ENCODE results near the gene GAL3ST3. TPM values are rescaled to one million over a fixed set of nuclear protein-coding genes. Genes with fewer than 3 reads are reported as not detected.

The GAL3ST3 gene
- total and polyA plus RNA-seq, 2 of the 8 experiments (the other 6 are each of a cell fraction or from before 2014, with no cell fraction given): 21.1 to 21.4 TPM

- no peaks in the 10 kb centered on the region for H3K36me3 ChIP-seq (ENCODE audit: control insufficient read depth in 2 of 4, insufficient read depth in 4 of 4, low read length in 3 of 4)
- FAIRE-seq: no peak
- CTCF ChIA-PET (ENCODE audit: partially characterized antibody): interaction anchor here (1.1 to 1.6 kb wide), 5 partner anchors 13 to 142 kb away, joined by 3 to 6 read pairs (median 3); no protein-coding TSS in a partner anchor
- H4K5ac ChIP-seq (ENCODE audit: insufficient read length, low read depth, low read length): no peak within 1 kb of the TSS
- no peak within 1 kb of the TSS for H3K4ac ChIP-seq (replicated peaks; ENCODE audit: insufficient read length, low read depth, low read length)
- H2BK5ac ChIP-seq (ENCODE audit: low read depth, low read length): no peak within 1 kb of the TSS
- no peak within 1 kb of the TSS for H2AK5ac ChIP-seq (ENCODE audit: low read depth, low read length)
- H3K23me2 ChIP-seq (ENCODE audit: low read depth, low read length): no peaks in the 10 kb centered on the region
- H2BK12ac ChIP-seq (ENCODE audit: low read depth, low read length): 0 out of 2 replicates have a peak within 1 kb of the TSS, but pooled peaks have one; percentile 17
- no peak within 1 kb of the TSS for H3K9ac ChIP-seq (replicated peaks in 1 of 4; ENCODE audit: extremely low read depth in 1 of 4, low read depth in 3 of 4, low read length in 3 of 4)
- H3K27ac ChIP-seq (ENCODE audit: low read depth, low read length): no peak within 1 kb of the TSS
- no peak within 1 kb of the TSS for H3K4me2 ChIP-seq (ENCODE audit: insufficient read depth in 1 of 2, low read depth in 2 of 2, low read length in 2 of 2)
- H2BK15ac ChIP-seq (ENCODE audit: low read length): peak within 1 kb of the TSS; percentile 72; the same call in 1 of the 2 replicates
- H3K18ac ChIP-seq (ENCODE audit: extremely low read depth, low read length): no peak within 1 kb of the TSS
- H3K14ac ChIP-seq (ENCODE audit: insufficient read length): no peak within 1 kb of the TSS
- no peak within 1 kb of the TSS for H3K56ac ChIP-seq (replicated peaks; ENCODE audit: insufficient read length, low read depth, low read length)
- H3K4me3 ChIP-seq (ENCODE audit: extremely low read depth in 1 of 4, insufficient read depth in 2 of 4, low read depth in 3 of 4, low read length in 4 of 4): no peak within 1 kb of the TSS
- no peaks in the 10 kb centered on the region for H3K79me1 ChIP-seq (ENCODE audit: low read depth, low read length)
- H2BK120ac ChIP-seq (replicated peaks; ENCODE audit: low read depth, low read length): no peak within 1 kb of the TSS
- POLR2A ChIA-PET (ENCODE audit: partially characterized antibody): interaction anchor here (0.8 to 1.0 kb wide), 2 partner anchors 8 to 18 kb away, joined by 3 read pairs; no protein-coding TSS in a partner anchor
- no peak within 1 kb of the TSS for H2AFZ ChIP-seq (ENCODE audit: low read length)
- H4K20me1 ChIP-seq (replicated peaks in 1 of 2; ENCODE audit: control insufficient read depth in 1 of 2, insufficient read depth in 2 of 2, low read length in 2 of 2): no peaks in the 10 kb centered on the region
- peaks cover 0 to 3% (median 1%) of the 10 kb centered on the region in 4 experiments; a peak in 1 of 7 replicates for H3K4me1 ChIP-seq (replicated peaks in 1 of 4; ENCODE audit: control insufficient read depth in 3 of 4, insufficient read depth in 4 of 4, low read length in 3 of 4)
- H4K91ac ChIP-seq (replicated peaks; ENCODE audit: insufficient read length, low read length): no peak within 1 kb of the TSS
- no peak within 1 kb of the TSS for H4K8ac ChIP-seq (ENCODE audit: extremely low read depth, insufficient read depth, low read length)
- no peaks in the 10 kb centered on the region for H3K9me3 ChIP-seq (ENCODE audit: insufficient read depth in 2 of 2, low read depth in 1 of 2, low read length in 1 of 2)
- H3K23ac ChIP-seq (ENCODE audit: insufficient read length): no peak within 1 kb of the TSS
- no peak for DNase-seq (ENCODE audit: low read depth in 1 of 2, low spot score in 2 of 2)
- peaks cover 0 to 15% (median 5%) of the 10 kb centered on the region in 4 experiments; a peak in 4 of 7 replicates for H3K27me3 ChIP-seq (replicated peaks in 1 of 4; ENCODE audit: control insufficient read depth in 3 of 4, extremely low read depth in 1 of 4, insufficient read depth in 3 of 4, low read length in 3 of 4)
- no peaks in the 10 kb centered on the region for H3K79me2 ChIP-seq (ENCODE audit: control insufficient read depth in 1 of 2, insufficient read depth in 2 of 2, low read length in 2 of 2)
- H2BK20ac ChIP-seq (ENCODE audit: low read length): no peak within 1 kb of the TSS
- 92% methylated on average over 18 of the region's 18 CpGs; no CpG with 5 or more reads in 1 of the 2 experiments for WGBS, 2 experiments (ENCODE audit: extremely low coverage in 1 of 2, insufficient coverage in 1 of 2, insufficient read length in 1 of 2, insufficient replicate concordance in 2 of 2, low coverage in 1 of 2, low lambda C conversion rate in 2 of 2, missing lambda C conversion rate in 1 of 2)
- TF ChIP-seq RAD21 (IDR thresholded peaks at IDR 0.05 in 1 of 2, conservative IDR thresholded peaks at IDR 0.05 in 1 of 2; ENCODE audit: low read depth in 2 of 2, low read length in 2 of 2) (no peak), HDAC6 (IDR thresholded peaks at IDR 0.05; ENCODE audit: low read depth, low read length) (no peak), KDM5A (IDR thresholded peaks at IDR 0.05; ENCODE audit: low read length) (no peak), GTF2F1 (IDR thresholded peaks at IDR 0.05; ENCODE audit: borderline replicate concordance, low read depth, low read length) (no peak), KDM4A (IDR thresholded peaks at IDR 0.05; ENCODE audit: low read depth, low read length, severe bottlenecking) (no peak), BRCA1 (IDR thresholded peaks at IDR 0.05; ENCODE audit: low read depth, low read length) (no peak), MAX (IDR thresholded peaks at IDR 0.05) (no peak), NANOG (IDR thresholded peaks at IDR 0.05; ENCODE audit: insufficient read depth, low read depth, low read length, poor library complexity, severe bottlenecking) (no peak), SP2 (IDR thresholded peaks at IDR 0.05; ENCODE audit: low read length) (no peak), SP1 (IDR thresholded peaks at IDR 0.05; ENCODE audit: low read depth, low read length) (no peak), SUZ12 (IDR thresholded peaks at IDR 0.05; ENCODE audit: low read length) (no peak), EP300 (IDR thresholded peaks at IDR 0.05; ENCODE audit: borderline replicate concordance in 1 of 2, low read depth in 2 of 2, low read length in 2 of 2) (no peak), ASH2L (IDR thresholded peaks at IDR 0.05; ENCODE audit: low read length) (no peak)
These were observed 22.9 kb downstream of the GAL3ST3 start, which contains the start of gene CATSPER1 for GRCh38 chr11:66026017-66026529. CATSPER1 (minus strand) TSS chr11:66026479; CDS start chr11:66026379, 100 bp downstream.

Measured in H1 (cell line).